IMR-90 (cell line): ENCODE data around the gene ALDH7A1. TPM values are rescaled to one million over a fixed set of nuclear protein-coding genes. Genes with fewer than 3 reads are reported as not detected.

Experiments
- ATAC-seq: fragments of 200-7000 bp; cut with Tn5 transposase; 2 replicates; pipeline ENCODE4 v1.9.1; 2020; ENCODE audit warnings: low read depth, mild to moderate bottlenecking, moderate library complexity
- BruUV-seq: library from RNA; stranded (reverse); fragments of 400-500 nt; replicated peaks from 2 replicates; lab custom pipeline; 2021; lab: Mats Ljungman, UMichigan
- CTCF ChIA-PET: fragments of 300-600 bp; formaldehyde crosslinking; extraction: SDS; loops from one replicate; lab custom pipeline; 2021; ENCODE audit warnings: antibody characterized with exemption; lab: Yijun Ruan, JAX
- POLR2A ChIA-PET: fragments of 300-600 bp; sonication (Branson Sonifier 250); formaldehyde crosslinking; loops from one replicate; lab custom pipeline; 2022; ENCODE audit warnings: antibody characterized with exemption; ENCODE audit not compliant: unreplicated experiment; lab: Charles Lee
- DNase-seq: peaks from one replicate; pipeline ENCODE4 v3.0.0; 2013
- H2AFZ ChIP-seq: replicated peaks from 2 replicates; pipeline ENCODE3; 2013; ENCODE audit warnings: low read length, mild to moderate bottlenecking; ENCODE audit not compliant: poor library complexity
- H2AK5ac ChIP-seq: 2 replicates; pipeline ENCODE4 v1.6.1; 2013; ENCODE audit warnings: low read depth, low read length, inconsistent platforms
- H2AK9ac ChIP-seq: replicated peaks from 2 replicates; pipeline ENCODE3; 2013; ENCODE audit warnings: mild to moderate bottlenecking, low read depth, low read length, moderate library complexity; ENCODE audit not compliant: poor library complexity
- H2BK120ac ChIP-seq: 2 replicates; pipeline ENCODE4 v1.6.1; 2013; ENCODE audit warnings: low read depth, low read length, inconsistent platforms
- H2BK15ac ChIP-seq: 3 replicates; pipeline ENCODE4 v1.6.1; 2013; ENCODE audit warnings: low read depth, low read length, inconsistent platforms
- H2BK20ac ChIP-seq: 2 replicates; pipeline ENCODE4 v1.6.1; 2013; ENCODE audit warnings: low read depth, mild to moderate bottlenecking, inconsistent platforms, low read length, moderate library complexity
- H2BK5ac ChIP-seq: 2 replicates; pipeline ENCODE4 v1.6.1; 2013; ENCODE audit warnings: mild to moderate bottlenecking, low read depth, low read length, inconsistent platforms; ENCODE audit not compliant: poor library complexity, severe bottlenecking
- H3K14ac ChIP-seq: replicated peaks from 2 replicates; pipeline ENCODE4 v1.6.1; 2013; ENCODE audit warnings: low read depth, low read length, inconsistent platforms
- H3K18ac ChIP-seq: 2 replicates; pipeline ENCODE4 v1.6.1; 2013; ENCODE audit warnings: low read depth, low read length, control low read depth
- H3K23ac ChIP-seq: 2 replicates; pipeline ENCODE4 v1.6.1; 2013; ENCODE audit warnings: low read depth, low read length, inconsistent platforms
- H3K27ac ChIP-seq: 2 replicates; pipeline ENCODE4 v1.5.1; 2013; ENCODE audit warnings: mild to moderate bottlenecking, control low read depth, low read length; ENCODE audit not compliant: insufficient read depth
- H3K27me3 ChIP-seq: 2 replicates; pipeline ENCODE4 v1.6.1; 2013; ENCODE audit warnings: low read length; ENCODE audit not compliant: control insufficient read depth, insufficient read depth
- H3K36me3 ChIP-seq: 2 replicates; pipeline ENCODE4 v1.6.1; 2013; ENCODE audit warnings: low read length, mixed read lengths; ENCODE audit not compliant: control insufficient read depth, insufficient read depth
- H3K4ac ChIP-seq: 2 replicates; pipeline ENCODE4 v1.6.1; 2013; ENCODE audit warnings: low read depth, low read length, inconsistent platforms
- H3K4me1 ChIP-seq: 2 replicates; pipeline ENCODE4 v1.6.1; 2013; ENCODE audit warnings: low read length, mixed read lengths; ENCODE audit not compliant: control insufficient read depth, insufficient read depth
- H3K4me2 ChIP-seq: 2 replicates; pipeline ENCODE4 v1.6.1; 2013; ENCODE audit warnings: low read depth, mild to moderate bottlenecking, control low read depth, low read length, moderate library complexity
- H3K4me3 ChIP-seq: 2 replicates; pipeline ENCODE4 v1.5.1; 2013; ENCODE audit warnings: low read depth, mild to moderate bottlenecking, control low read depth, low read length, moderate library complexity; ENCODE audit not compliant: insufficient read depth
- H3K56ac ChIP-seq: 2 replicates; pipeline ENCODE4 v1.6.1; 2013; ENCODE audit warnings: low read length, inconsistent platforms; ENCODE audit not compliant: insufficient read depth; ENCODE audit errors: extremely low read depth
- H3K79me1 ChIP-seq, 2 experiments: 2 replicates each; pipeline ENCODE4 v1.6.1; 2013; ENCODE audit warnings: low read length in 2 of 2, inconsistent platforms in 1 of 2, low read depth in 1 of 2
- H3K9ac ChIP-seq: 2 replicates; pipeline ENCODE4 v1.6.1; 2013; ENCODE audit warnings: low read depth, low read length, control low read depth
- H3K9me1 ChIP-seq: 2 replicates; pipeline ENCODE4 v1.6.1; 2013; ENCODE audit warnings: low read length, inconsistent platforms; ENCODE audit not compliant: insufficient read depth
- H3K9me3 ChIP-seq: 2 replicates; pipeline ENCODE4 v1.6.1; 2013; ENCODE audit warnings: low read length; ENCODE audit not compliant: control insufficient read depth, insufficient read depth
- H4K20me1 ChIP-seq: 2 replicates; pipeline ENCODE4 v1.6.1; 2013; ENCODE audit warnings: low read length, inconsistent platforms; ENCODE audit not compliant: insufficient read depth
- H4K5ac ChIP-seq: 2 replicates; pipeline ENCODE4 v1.6.1; 2013; ENCODE audit warnings: mild to moderate bottlenecking, low read depth, low read length, control low read depth
- H4K8ac ChIP-seq, 2 experiments: 2 replicates each; pipeline ENCODE4 v1.6.1; 2013; ENCODE audit warnings: low read depth in 2 of 2, low read length in 2 of 2, control low read depth in 1 of 2, inconsistent platforms in 1 of 2
- H4K91ac ChIP-seq: 2 replicates; pipeline ENCODE4 v1.6.1; 2013; ENCODE audit warnings: low read depth, low read length, inconsistent platforms; ENCODE audit not compliant: insufficient read depth
- BHLHE40 ChIP-seq: fragments of 150-350 bp; IDR thresholded peaks from 2 replicates; pipeline ENCODE4 v1.6.1; 2016; ENCODE audit warnings: mild to moderate bottlenecking, low read depth, low read length
- CEBPB ChIP-seq: IDR thresholded peaks from 2 replicates; pipeline ENCODE4 v1.6.1; 2012; ENCODE audit warnings: low read depth, low read length, improper control_type of control experiment
- CHD1 ChIP-seq: IDR thresholded peaks from 2 replicates; pipeline ENCODE4 v1.6.1; 2012; ENCODE audit warnings: low read depth, low read length, improper control_type of control experiment
- CTCF ChIP-seq: conservative IDR thresholded peaks from 2 replicates; pipeline ENCODE4 v1.5.1; 2012; ENCODE audit warnings: mild to moderate bottlenecking, low read depth, low read length, improper control_type of control experiment
- FOS ChIP-seq: fragments of 150-350 bp; IDR thresholded peaks from 2 replicates; pipeline ENCODE4 v1.6.1; 2016; ENCODE audit warnings: low read depth, low read length
- MAFK ChIP-seq: IDR thresholded peaks from 2 replicates; pipeline ENCODE4 v1.6.1; 2012; ENCODE audit warnings: low read depth, low read length, improper control_type of control experiment
- MAZ ChIP-seq: IDR thresholded peaks from 2 replicates; pipeline ENCODE4 v1.6.1; 2012; ENCODE audit warnings: low read depth, mild to moderate bottlenecking, low read length, improper control_type of control experiment, moderate library complexity, borderline replicate concordance
- MXI1 ChIP-seq: IDR thresholded peaks from 2 replicates; pipeline ENCODE4 v1.6.1; 2012; ENCODE audit warnings: low read depth, mild to moderate bottlenecking, low read length, moderate library complexity, borderline replicate concordance
- NFE2L2 ChIP-seq: fragments of 150-350 bp; IDR thresholded peaks from 2 replicates; pipeline ENCODE4 v1.6.1; 2016; ENCODE audit warnings: low read depth, mild to moderate bottlenecking, low read length
- POLR2A ChIP-seq: IDR thresholded peaks from 2 replicates; pipeline ENCODE4 v1.6.1; 2012; ENCODE audit warnings: mild to moderate bottlenecking, low read depth, low read length
- RAD21 ChIP-seq: IDR thresholded peaks from 2 replicates; pipeline ENCODE4 v1.6.1; 2012; ENCODE audit warnings: low read length, improper control_type of control experiment
- RCOR1 ChIP-seq: IDR thresholded peaks from 2 replicates; pipeline ENCODE4 v1.6.1; 2012; ENCODE audit warnings: mild to moderate bottlenecking, low read length, improper control_type of control experiment; ENCODE audit not compliant: insufficient replicate concordance
- RFX5 ChIP-seq: IDR thresholded peaks from 2 replicates; pipeline ENCODE4 v1.8.0; 2012; ENCODE audit warnings: low read depth, mild to moderate bottlenecking, low read length, moderate library complexity
- SMC3 ChIP-seq: fragments of 150-350 bp; IDR thresholded peaks from 2 replicates; pipeline ENCODE4 v1.6.1; 2016; ENCODE audit warnings: low read depth, mild to moderate bottlenecking, antibody characterized with exemption, low read length, moderate library complexity
- WGBS, 2 experiments: methylation state at CpG; one replicate each; pipeline versions ENCODE4 v1.1.5 to v1.1.7; 2013; ENCODE audit warnings: missing lambda C conversion rate in 2 of 2; ENCODE audit not compliant: insufficient read length in 1 of 2; ENCODE audit errors: extremely low coverage in 2 of 2; 5-methylcytosine and 5-hydroxymethylcytosine counted together
- dilution Hi-C: fragments of 300-500 bp; cut with HindIII; formaldehyde crosslinking; loops from one replicate; pipeline ENCODE4 v1.14.3; 2018; ENCODE audit warnings: low sequenced_read_pairs; ENCODE audit not compliant: unreplicated experiment
- in situ Hi-C: fragments of 300-500 bp; cut with MboI; formaldehyde crosslinking; loops from 3 replicates; pipeline ENCODE4 v1.14.3; 2019; ENCODE audit warnings: low sequenced_read_pairs, inconsistent platforms, mixed read lengths
- intact Hi-C: fragments of 100-400 bp; cut with micrococcal nuclease; formaldehyde crosslinking; loops from 2 replicates; pipeline ENCODE4 v1.10.0; 2022
- polyA plus RNA-seq, 3 experiments: library from polyadenylated mRNA; depleted of rRNA; stranded (reverse); fragments of >200 nt; gene quantifications; 2 replicates each; pipeline ENCODE4 v1.2.3, GENCODE V29; 2012; ENCODE audit warnings: low replicate concordance in 1 of 3
- total RNA-seq: library from RNA; depleted of rRNA; stranded (reverse); fragments of >200 nt; gene quantifications from 2 replicates; pipeline ENCODE4 v1.2.3, GENCODE V29; 2012
- TF ChIP-seq, protein P1 (sequence below): fragments of 150-350 bp; IDR thresholded peaks from 2 replicates; pipeline ENCODE4 v1.6.1; 2017; ENCODE audit warnings: mild to moderate bottlenecking, antibody characterized with exemption, low read length, low read depth
- TF ChIP-seq, protein P2 (sequence below): fragments of 150-350 bp; IDR thresholded peaks from 2 replicates; pipeline ENCODE4 v1.6.1; 2016; ENCODE audit warnings: low read depth, mild to moderate bottlenecking, low read length, moderate library complexity, borderline replicate concordance

ALDH7A1 gene
- total and polyA plus RNA-seq, 2 of the 4 experiments (the other 2 are of a cell fraction), result 40.9 to 62.2 TPM

GRCh38 chr5:126635585-126635984, 40.6 kb upstream of the ALDH7A1 start:
- Histone ChIP-seq H2BK20ac (no peak overlapping the region), H3K18ac (no peak overlapping the region), H2BK5ac (no peak overlapping the region), H3K9ac (no peak overlapping the region), H3K27ac (no peak overlapping the region), H3K14ac (no peak overlapping the region), H4K91ac (no peak overlapping the region), H4K5ac (no peak overlapping the region), H3K79me1 (no peaks in the 10 kb centered on the region), H2BK120ac (no peak overlapping the region), H3K4ac (no peak overlapping the region), H2AK5ac (no peak overlapping the region), H3K36me3 (no peaks in the 10 kb centered on the region), H2BK15ac (no peak overlapping the region), H2AFZ (no peak overlapping the region), H4K8ac (no peak overlapping the region), H3K4me2 (no peak overlapping the region), H3K23ac (no peak overlapping the region; the same call in 1 of the 2 replicates), H3K4me3 (no peak overlapping the region), H3K9me3 (no peaks in the 10 kb centered on the region), H4K20me1 (no peaks in the 10 kb centered on the region), H3K27me3 (no peaks in the 10 kb centered on the region), H2AK9ac (no peak overlapping the region), H3K9me1 (no peaks in the 10 kb centered on the region), H3K56ac (no peak overlapping the region), H3K4me1 (no peaks in the 10 kb centered on the region)
- in situ Hi-C loops, result no loop called here
- dilution Hi-C loops, result no loop called here
- no TSS peak for BruUV-seq
- POLR2A ChIA-PET, result no interaction called here
- TF ChIP-seq CEBPB, result no peak
- TF ChIP-seq, protein P1, sequence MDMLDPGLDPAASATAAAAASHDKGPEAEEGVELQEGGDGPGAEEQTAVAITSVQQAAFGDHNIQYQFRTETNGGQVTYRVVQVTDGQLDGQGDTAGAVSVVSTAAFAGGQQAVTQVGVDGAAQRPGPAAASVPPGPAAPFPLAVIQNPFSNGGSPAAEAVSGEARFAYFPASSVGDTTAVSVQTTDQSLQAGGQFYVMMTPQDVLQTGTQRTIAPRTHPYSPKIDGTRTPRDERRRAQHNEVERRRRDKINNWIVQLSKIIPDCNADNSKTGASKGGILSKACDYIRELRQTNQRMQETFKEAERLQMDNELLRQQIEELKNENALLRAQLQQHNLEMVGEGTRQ, result no peak
- TF ChIP-seq RFX5, result no peak
- no peak for TF ChIP-seq MXI1
- TF ChIP-seq, protein P2, sequence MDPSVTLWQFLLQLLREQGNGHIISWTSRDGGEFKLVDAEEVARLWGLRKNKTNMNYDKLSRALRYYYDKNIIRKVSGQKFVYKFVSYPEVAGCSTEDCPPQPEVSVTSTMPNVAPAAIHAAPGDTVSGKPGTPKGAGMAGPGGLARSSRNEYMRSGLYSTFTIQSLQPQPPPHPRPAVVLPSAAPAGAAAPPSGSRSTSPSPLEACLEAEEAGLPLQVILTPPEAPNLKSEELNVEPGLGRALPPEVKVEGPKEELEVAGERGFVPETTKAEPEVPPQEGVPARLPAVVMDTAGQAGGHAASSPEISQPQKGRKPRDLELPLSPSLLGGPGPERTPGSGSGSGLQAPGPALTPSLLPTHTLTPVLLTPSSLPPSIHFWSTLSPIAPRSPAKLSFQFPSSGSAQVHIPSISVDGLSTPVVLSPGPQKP, result no peak
- no peak for TF ChIP-seq CTCF
- TF ChIP-seq MAZ, result no peak
- no peak for TF ChIP-seq POLR2A
- no peak for TF ChIP-seq FOS
- no peak for TF ChIP-seq SMC3
- TF ChIP-seq BHLHE40, result no peak
- TF ChIP-seq RCOR1, result no peak
- no peak for TF ChIP-seq MAFK
- no peak for TF ChIP-seq CHD1
- no peak for TF ChIP-seq NFE2L2
- no peak for TF ChIP-seq RAD21
- CTCF ChIA-PET, result no interaction called here
- ATAC-seq (no peak), DNase-seq (no peak)
- intact Hi-C loops, result no loop called here
- no CpG with 5 or more reads among the region's 3 CpGs for WGBS, 2 experiments
